Parathyroid adenoma (tissue), 2 donors: ENCODE results near the gene CAMK1D.
"Not testable (repeated sequence)": the region's sequence is repeated elsewhere in the genome, so short reads cannot be mapped to it uniquely, and the experiment has no call there.

Experiments used
- H2AFZ ChIP-seq: fragments of 300-600 bp; sonication (generic); one replicate; pipeline ENCODE4 v1.7.0; 2017; ENCODE audit warnings: antibody characterized with exemption, mild to moderate bottlenecking
- H3K27ac ChIP-seq: fragments of 300-600 bp; sonication (generic); one replicate; pipeline ENCODE4 v1.7.0; 2017
- H3K27me3 ChIP-seq: fragments of 300-600 bp; sonication (generic); one replicate; pipeline ENCODE4 v1.7.0; 2017; ENCODE audit warnings: low read length; ENCODE audit not compliant: control insufficient read depth, insufficient read depth
- H3K36me3 ChIP-seq: fragments of 300-600 bp; sonication (generic); one replicate; pipeline ENCODE4 v1.7.0; 2017; ENCODE audit warnings: low read length; ENCODE audit not compliant: control insufficient read depth, insufficient read depth
- H3K4me1 ChIP-seq: fragments of 300-600 bp; sonication (generic); one replicate; pipeline ENCODE4 v1.7.0; 2017; ENCODE audit warnings: control low read depth
- H3K4me2 ChIP-seq: fragments of 300-600 bp; sonication (generic); one replicate; pipeline ENCODE4 v1.7.0; 2017; ENCODE audit warnings: low read length
- H3K4me3 ChIP-seq: fragments of 300-600 bp; sonication (generic); one replicate; pipeline ENCODE4 v1.7.0; 2017; ENCODE audit warnings: low read depth, low read length
- H3K79me2 ChIP-seq: fragments of 300-600 bp; sonication (generic); one replicate; pipeline ENCODE4 v1.7.0; 2017; ENCODE audit warnings: control low read depth
- H3K9ac ChIP-seq: fragments of 300-600 bp; sonication (generic); one replicate; pipeline ENCODE4 v1.7.0; 2017; ENCODE audit warnings: mild to moderate bottlenecking
- H3K9me3 ChIP-seq: fragments of 300-600 bp; sonication (generic); one replicate; pipeline ENCODE4 v1.7.0; 2017; ENCODE audit warnings: low read length; ENCODE audit not compliant: control insufficient read depth
- CTCF ChIP-seq: fragments of 300-600 bp; sonication (generic); IDR thresholded peaks from one replicate; pipeline ENCODE4 v1.7.0; 2017; ENCODE audit warnings: antibody characterized with exemption, mild to moderate bottlenecking
- donor health status: primary hyperparathyroidism.

CAMK1D gene

GRCh38 chr10:12712293-12712983, 363.1 kb downstream of the CAMK1D start:
- TF ChIP-seq CTCF = no peak
- no peaks in the 10 kb centered on the region for H3K36me3 ChIP-seq

GRCh38 chr10:12712984-12713316, 363.6 kb downstream of the CAMK1D start:
- not testable (repeated sequence) for H3K9ac ChIP-seq, H3K79me2 ChIP-seq, H3K4me1 ChIP-seq, H3K4me3 ChIP-seq, H3K27ac ChIP-seq, H3K27me3 ChIP-seq, H3K4me2 ChIP-seq, H3K9me3 ChIP-seq, H3K36me3 ChIP-seq, H2AFZ ChIP-seq

More at GRCh38 chr10:12712293-12712983, 363.1 kb downstream of the CAMK1D start:
- no peaks in the 10 kb centered on the region for H3K79me2 ChIP-seq
- H3K27ac ChIP-seq = no peak overlapping the region
- H2AFZ ChIP-seq = no peak overlapping the region
- H3K9me3 ChIP-seq = no peaks in the 10 kb centered on the region
- no peak overlapping the region for H3K4me3 ChIP-seq
- no peak overlapping the region for H3K4me2 ChIP-seq
- no peaks in the 10 kb centered on the region for H3K27me3 ChIP-seq
- H3K9ac ChIP-seq = no peak overlapping the region
- no peaks in the 10 kb centered on the region for H3K4me1 ChIP-seq

- H2AFZ ChIP-seq = no peak overlapping the region
- H3K4me2 ChIP-seq = no peak overlapping the region
- H3K36me3 ChIP-seq = no peaks in the 10 kb centered on the region
- no peaks in the 10 kb centered on the region for H3K79me2 ChIP-seq
- TF ChIP-seq CTCF = no peak
- H3K27me3 ChIP-seq = no peaks in the 10 kb centered on the region
- no peak overlapping the region for H3K4me3 ChIP-seq
- no peak overlapping the region for H3K9ac ChIP-seq
- no peaks in the 10 kb centered on the region for H3K9me3 ChIP-seq
- peaks cover 7% of the 10 kb centered on the region for H3K4me1 ChIP-seq
- no peak overlapping the region for H3K27ac ChIP-seq
Measured at GRCh38 chr10:12716042-12716441, 366.7 kb downstream of the CAMK1D start.

GRCh38 chr10:12717981-12718707, 368.8 kb downstream of the CAMK1D start:
- H3K36me3 ChIP-seq = no peaks in the 10 kb centered on the region
- no peaks in the 10 kb centered on the region for H3K27me3 ChIP-seq
- no peak overlapping the region for H3K4me3 ChIP-seq
- H3K4me2 ChIP-seq = no peak overlapping the region
- H3K9ac ChIP-seq = no peak overlapping the region
- no peaks in the 10 kb centered on the region for H3K79me2 ChIP-seq
- no peak for TF ChIP-seq CTCF
- peaks cover 7% of the 10 kb centered on the region for H3K4me1 ChIP-seq
- no peak overlapping the region for H2AFZ ChIP-seq
- no peaks in the 10 kb centered on the region for H3K9me3 ChIP-seq
- no peak overlapping the region for H3K27ac ChIP-seq

- Histone ChIP-seq H3K9ac (no peak overlapping the region), H3K27ac (no peak overlapping the region), H3K4me1 (peaks cover 7% of the 10 kb centered on the region), H3K79me2 (no peaks in the 10 kb centered on the region), H3K27me3 (no peaks in the 10 kb centered on the region), H3K9me3 (no peaks in the 10 kb centered on the region), H2AFZ (no peak overlapping the region), H3K36me3 (no peaks in the 10 kb centered on the region), H3K4me2 (no peak overlapping the region), H3K4me3 (no peak overlapping the region)
- no peak for TF ChIP-seq CTCF
Measured at GRCh38 chr10:12719365-12719764, 370.0 kb downstream of the CAMK1D start.
